HuH-7 (cell line): Measurements from ENCODE around the gene CORO2B.

Experiments used
- DNase-seq: peaks from one replicate; pipeline ENCODE4 v3.0.0; 2011; ENCODE audit warnings: low spot score

The CORO2B gene

GRCh38 chr15:68699881-68700454 lies 121.2 kb downstream of the CORO2B start:
- no peak for DNase-seq

GRCh38 chr15:68700455-68701123 lies 121.8 kb downstream of the CORO2B start:
- DNase-seq = no peak

GRCh38 chr15:68701886-68702285 lies 123.1 kb downstream of the CORO2B start:
- no peak for DNase-seq

GRCh38 chr15:68704496-68705021 lies 125.8 kb downstream of the CORO2B start:
- no peak for DNase-seq

GRCh38 chr15:68706256-68706655 lies 127.5 kb downstream of the CORO2B start:
- DNase-seq = no peak

DNA sequence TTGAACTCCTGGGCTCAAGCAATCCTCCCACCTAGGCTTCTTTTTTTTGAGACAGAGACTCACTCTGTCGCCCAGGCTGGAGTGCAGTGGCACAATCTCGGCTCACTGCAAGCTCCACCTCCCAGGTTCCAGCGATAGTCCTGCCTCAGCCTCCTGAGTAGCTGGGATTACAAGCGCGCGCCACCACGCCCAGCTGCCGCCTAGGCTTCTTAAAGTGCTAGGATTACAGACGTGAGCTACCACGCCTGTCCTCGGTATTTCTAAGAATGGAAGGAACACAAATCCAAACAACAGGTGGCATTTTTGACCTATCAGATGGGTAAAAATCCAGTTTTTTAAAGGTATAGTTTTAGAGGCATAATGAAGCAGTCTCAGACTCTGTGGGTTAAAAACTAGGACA lies 128.1 kb downstream of the CORO2B start:
- no peak for DNase-seq

DNA sequence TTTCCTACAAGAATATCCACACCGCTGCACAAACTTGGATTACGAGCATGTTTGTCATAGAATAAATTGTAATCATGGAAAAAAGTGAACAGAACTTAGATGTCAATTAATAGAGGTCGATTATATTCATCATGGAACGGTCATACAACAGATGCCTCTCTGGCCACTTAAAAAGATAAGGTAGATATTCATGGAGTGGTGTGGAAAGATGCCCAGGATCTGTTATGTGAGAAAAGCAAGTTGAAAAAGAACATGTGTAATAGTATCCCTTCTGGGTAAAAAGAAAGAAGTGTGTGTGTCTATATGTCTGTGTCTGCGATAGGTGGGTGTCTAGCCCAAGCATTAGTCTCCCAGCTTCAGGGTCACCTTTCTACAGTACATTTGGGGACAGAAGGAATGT lies 128.6 kb downstream of the CORO2B start:
- DNase-seq = no peak

DNA sequence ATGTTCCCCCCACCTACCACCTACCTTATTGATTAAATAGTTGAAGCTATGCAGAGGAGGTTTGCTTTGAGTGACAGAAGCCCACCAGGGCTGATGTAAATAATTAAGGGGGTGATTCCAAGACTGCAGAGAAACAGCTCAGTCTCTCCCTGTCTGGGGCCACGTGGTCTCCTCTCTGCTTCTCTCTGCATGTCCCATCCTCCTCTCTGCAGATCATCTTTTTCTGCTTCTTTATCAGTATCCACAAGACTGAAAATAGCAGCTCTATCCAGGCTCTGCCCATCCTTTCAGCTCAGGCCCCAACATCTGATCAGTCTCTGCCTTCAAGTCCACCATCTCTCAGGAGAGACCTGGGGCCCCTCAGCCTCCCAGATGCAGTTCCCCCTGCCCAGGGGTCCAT lies 131.1 kb downstream of the CORO2B start:
- DNase-seq = no peak

- DNase-seq = no peak
Observed at GRCh38 chr15:68710536-68710935, 131.7 kb downstream of the CORO2B start.

DNA sequence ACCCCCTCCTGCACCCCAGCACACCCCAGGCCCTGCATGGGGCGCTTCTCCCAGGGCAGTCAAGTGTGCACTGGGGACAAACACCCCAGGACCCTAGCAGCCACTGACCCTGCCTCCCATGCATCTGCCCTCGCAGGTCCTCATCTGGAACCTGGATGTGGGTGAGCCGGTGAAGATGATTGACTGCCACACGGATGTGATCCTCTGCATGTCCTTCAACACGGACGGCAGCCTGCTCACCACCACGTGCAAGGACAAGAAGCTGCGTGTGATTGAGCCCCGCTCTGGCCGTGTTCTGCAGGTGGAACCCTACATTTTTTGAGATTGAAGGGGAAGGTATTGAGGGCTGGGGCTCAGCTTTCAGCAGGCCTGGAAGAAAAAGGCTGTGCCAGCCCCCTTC lies 132.6 kb downstream of the CORO2B start:
- DNase-seq = no peak

DNA sequence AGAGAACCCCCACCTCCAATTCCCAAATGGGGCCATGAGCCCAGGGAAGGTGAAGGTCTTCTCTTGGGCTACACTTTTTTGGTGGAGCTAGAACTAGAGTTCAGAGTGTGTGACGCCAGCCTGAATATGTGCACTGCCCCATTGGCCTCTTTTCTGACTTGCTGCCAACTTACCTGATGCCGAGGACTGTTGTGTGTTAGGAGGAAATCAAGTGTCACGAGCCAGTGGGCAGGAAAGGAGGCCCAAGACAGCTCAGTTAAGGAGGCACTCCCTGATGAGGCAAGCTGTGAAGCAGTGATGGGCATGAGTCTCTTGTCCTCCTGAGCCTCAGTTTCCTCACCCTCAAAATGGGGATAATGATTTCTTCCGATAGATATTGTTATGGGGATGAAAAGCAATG lies 134.1 kb downstream of the CORO2B start:
- no peak for DNase-seq

GRCh38 chr15:68713874-68714273 lies 135.1 kb downstream of the CORO2B start:
- no peak for DNase-seq

- DNase-seq = no peak
Observed at GRCh38 chr15:68715111-68715510, 136.3 kb downstream of the CORO2B start.

DNA sequence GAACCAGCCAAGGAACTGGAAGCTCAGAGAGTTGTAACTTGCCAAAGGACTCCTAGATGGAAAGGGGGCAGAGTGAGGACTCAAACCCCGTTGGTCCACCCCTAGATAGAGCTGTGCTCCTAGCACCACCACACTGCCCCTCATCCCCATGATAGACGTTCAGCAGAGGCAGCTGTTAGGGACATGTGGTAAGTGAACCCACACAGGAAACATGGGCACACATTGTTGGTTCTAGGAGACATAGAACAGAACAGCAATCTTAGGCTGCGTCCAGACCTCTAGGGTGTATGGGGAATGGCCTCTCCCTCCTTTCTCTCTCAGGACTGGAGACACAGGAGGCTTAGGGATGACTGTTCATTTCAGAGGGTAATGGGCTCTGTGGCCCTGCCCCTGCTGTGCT lies 139.2 kb downstream of the CORO2B start:
- no peak for DNase-seq

- DNase-seq = no peak
Observed at GRCh38 chr15:68718468-68718867, 139.7 kb downstream of the CORO2B start.

GRCh38 chr15:68719051-68719450 lies 140.3 kb downstream of the CORO2B start:
- no peak for DNase-seq

GRCh38 chr15:68719672-68720071 lies 140.9 kb downstream of the CORO2B start:
- DNase-seq = no peak

DNA sequence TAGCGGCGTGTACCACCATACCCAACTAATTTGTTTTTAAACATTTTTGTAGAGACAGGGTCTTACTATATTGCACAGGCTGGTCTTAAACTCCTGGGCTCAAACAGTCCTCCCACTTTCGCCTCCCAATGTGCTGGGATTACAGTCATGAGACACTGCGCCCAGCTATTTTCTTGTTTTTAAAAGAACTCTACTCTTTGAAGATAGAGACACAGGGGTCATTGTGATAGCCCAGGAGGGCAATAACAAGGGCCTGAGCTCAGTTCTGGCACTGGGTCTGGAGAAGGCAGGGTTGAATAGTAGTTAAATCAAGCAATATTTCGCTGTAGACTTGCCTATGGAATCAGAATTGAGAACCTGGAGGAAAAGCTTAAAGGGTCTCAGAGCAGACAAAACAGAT lies 143.1 kb downstream of the CORO2B start:
- no peak for DNase-seq

- DNase-seq = no peak
Observed at GRCh38 chr15:68725736-68726135, 146.9 kb downstream of the CORO2B start.

DNA sequence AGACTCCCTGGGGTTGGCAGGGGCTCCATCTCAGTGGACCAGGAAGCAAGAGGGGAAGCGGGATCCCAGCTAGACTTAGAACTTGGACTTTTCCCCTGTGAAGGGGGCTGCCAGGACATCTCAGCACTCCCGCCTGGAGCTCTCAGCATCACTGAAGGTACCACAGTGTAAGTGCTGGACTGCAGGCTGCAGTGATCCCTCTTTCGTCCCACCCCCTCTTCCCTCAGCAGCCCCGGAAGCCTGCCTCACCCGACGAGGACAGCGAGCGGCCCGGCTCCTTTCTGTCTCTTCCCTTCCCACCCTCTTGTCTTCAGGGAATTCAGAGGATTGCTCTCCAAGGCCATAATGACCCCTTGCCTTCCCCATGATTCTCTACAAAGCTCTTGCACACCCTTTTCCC lies 147.5 kb downstream of the CORO2B start:
- no peak for DNase-seq

- no peak for DNase-seq
Observed at GRCh38 chr15:68729789-68730411, 151.1 kb downstream of the CORO2B start.

DNA sequence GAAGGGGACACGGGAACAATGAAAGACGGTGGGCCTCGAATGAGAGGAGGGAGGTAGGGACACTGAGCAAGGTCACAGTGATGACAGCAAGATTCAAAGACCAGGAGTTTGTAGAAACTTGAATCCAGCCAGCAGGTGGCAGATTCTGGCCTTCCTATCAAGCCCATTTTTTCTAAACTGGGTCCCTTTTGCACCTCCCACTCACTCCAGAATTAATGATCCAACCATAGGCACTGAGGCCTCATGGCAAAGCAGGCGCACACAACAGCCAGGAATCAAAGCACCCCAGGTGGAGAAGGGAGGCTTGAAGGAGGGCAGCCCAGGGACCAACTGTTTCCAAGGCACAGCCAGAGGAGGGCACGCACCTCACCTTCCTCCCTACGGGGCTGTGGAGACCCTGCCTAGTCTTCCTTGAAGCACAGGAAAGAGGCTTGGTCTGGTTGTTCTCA lies 151.7 kb downstream of the CORO2B start:
- DNase-seq = no peak
